IPS-20b (cell line): ENCODE measurements around the gene PCDH15.

ENCODE experiments used
- H3K27ac ChIP-seq: one replicate; pipeline ENCODE4 v1.5.1; 2013; ENCODE audit warnings: low read length
- H3K27me3 ChIP-seq: 2 replicates; pipeline ENCODE4 v1.6.1; 2013; ENCODE audit warnings: mild to moderate bottlenecking, low read length, inconsistent platforms; ENCODE audit not compliant: insufficient read depth
- H3K36me3 ChIP-seq: 2 replicates; pipeline ENCODE4 v1.6.1; 2013; ENCODE audit warnings: low read depth, mild to moderate bottlenecking, inconsistent platforms, low read length, moderate library complexity; ENCODE audit not compliant: insufficient read depth
- H3K4me1 ChIP-seq: 2 replicates; pipeline ENCODE4 v1.6.1; 2013; ENCODE audit warnings: mild to moderate bottlenecking, control low read depth, inconsistent platforms, low read length, moderate library complexity; ENCODE audit not compliant: insufficient read depth
- H3K4me3 ChIP-seq: 2 replicates; pipeline ENCODE4 v1.5.1; 2013; ENCODE audit warnings: mild to moderate bottlenecking, low read length, inconsistent platforms
- H3K9ac ChIP-seq: 2 replicates; pipeline ENCODE4 v1.6.1; 2013; ENCODE audit warnings: low read depth, mild to moderate bottlenecking, inconsistent platforms, low read length, moderate library complexity
- H3K9me3 ChIP-seq: 2 replicates; pipeline ENCODE4 v1.6.1; 2013; ENCODE audit warnings: mild to moderate bottlenecking, low read depth, low read length, inconsistent platforms; ENCODE audit not compliant: insufficient read depth

Gene PCDH15

GRCh38 chr10:53833908-53834307, 967.1 kb downstream of the PCDH15 start:
- Histone ChIP-seq H3K36me3 (no peaks in the 10 kb centered on the region; the same call in 1 of the 2 replicates), H3K4me3 (no peak overlapping the region), H3K4me1 (0 out of 2 replicates have a peak, but pooled peaks cover 3% of the 10 kb centered on the region), H3K9me3 (no peaks in the 10 kb centered on the region), H3K9ac (no peak overlapping the region), H3K27ac (no peak overlapping the region), H3K27me3 (no peaks in the 10 kb centered on the region)

- no peaks in the 10 kb centered on the region for H3K9me3 ChIP-seq
- H3K36me3 ChIP-seq: no peaks in the 10 kb centered on the region
- H3K27ac ChIP-seq: no peak overlapping the region
- no peaks in the 10 kb centered on the region for H3K27me3 ChIP-seq
- H3K4me3 ChIP-seq: no peak overlapping the region
- H3K9ac ChIP-seq: no peak overlapping the region
- H3K4me1 ChIP-seq: 0 out of 2 replicates have a peak, but pooled peaks cover 3% of the 10 kb centered on the region
Measured at GRCh38 chr10:53827261-53827660, 973.8 kb downstream of the PCDH15 start.

- H3K9me3 ChIP-seq: no peaks in the 10 kb centered on the region
Measured at GRCh38 chr10:53808677-53809372, 992.2 kb downstream of the PCDH15 start.

GRCh38 chr10:53786236-53786900, 1014.7 kb downstream of the PCDH15 start:
- Histone ChIP-seq H3K4me1 (no peaks in the 10 kb centered on the region), H3K9me3 (no peaks in the 10 kb centered on the region), H3K27ac (no peak overlapping the region), H3K36me3 (no peaks in the 10 kb centered on the region), H3K9ac (no peak overlapping the region), H3K4me3 (no peak overlapping the region), H3K27me3 (no peaks in the 10 kb centered on the region)

More at GRCh38 chr10:53808677-53809372, 992.2 kb downstream of the PCDH15 start:
- no peak overlapping the region for H3K27ac ChIP-seq
- no peaks in the 10 kb centered on the region for H3K27me3 ChIP-seq
- no peaks in the 10 kb centered on the region for H3K36me3 ChIP-seq
- no peak overlapping the region for H3K4me3 ChIP-seq
- no peaks in the 10 kb centered on the region for H3K4me1 ChIP-seq
- H3K9ac ChIP-seq: no peak overlapping the region

GRCh38 chr10:53771701-53772100, 1029.3 kb downstream of the PCDH15 start:
- Histone ChIP-seq H3K36me3 (no peaks in the 10 kb centered on the region), H3K4me3 (no peak overlapping the region), H3K9me3 (no peaks in the 10 kb centered on the region), H3K9ac (no peak overlapping the region), H3K27ac (no peak overlapping the region), H3K27me3 (no peaks in the 10 kb centered on the region), H3K4me1 (no peaks in the 10 kb centered on the region)

GRCh38 chr10:53770903-53771302, 1030.1 kb downstream of the PCDH15 start:
- H3K27me3 ChIP-seq: no peaks in the 10 kb centered on the region
- no peaks in the 10 kb centered on the region for H3K9me3 ChIP-seq
- H3K4me3 ChIP-seq: no peak overlapping the region
- H3K4me1 ChIP-seq: no peaks in the 10 kb centered on the region
- no peak overlapping the region for H3K9ac ChIP-seq
- no peak overlapping the region for H3K27ac ChIP-seq
- H3K36me3 ChIP-seq: no peaks in the 10 kb centered on the region

GRCh38 chr10:53765311-53765710, 1035.7 kb downstream of the PCDH15 start:
- Histone ChIP-seq H3K9ac (no peak overlapping the region), H3K4me1 (no peaks in the 10 kb centered on the region), H3K27ac (no peak overlapping the region), H3K27me3 (no peaks in the 10 kb centered on the region), H3K36me3 (no peaks in the 10 kb centered on the region), H3K4me3 (no peak overlapping the region), H3K9me3 (no peaks in the 10 kb centered on the region; the same call in 1 of the 2 replicates)

GRCh38 chr10:53754596-53755250, 1046.3 kb downstream of the PCDH15 start:
- no peak overlapping the region for H3K27ac ChIP-seq
- H3K9ac ChIP-seq: no peak overlapping the region
- no peaks in the 10 kb centered on the region for H3K4me1 ChIP-seq
- H3K4me3 ChIP-seq: no peak overlapping the region
- H3K36me3 ChIP-seq: 0 out of 2 replicates have a peak, but pooled peaks cover under 1% of the 10 kb centered on the region
- peaks cover 1% of the 10 kb centered on the region; the same call in 1 of the 2 replicates for H3K9me3 ChIP-seq
- H3K27me3 ChIP-seq: no peaks in the 10 kb centered on the region
